CD4-positive, alpha-beta T cell (primary cell): Measurements from ENCODE around the gene GLDN. TPM values are rescaled to one million over a fixed set of nuclear protein-coding genes. Genes with fewer than 3 reads are reported as not detected.
"Not testable (repeated sequence)": the region's sequence is repeated elsewhere in the genome, so short reads cannot be mapped to it uniquely, and the experiment has no call there.

ENCODE experiments used
- ATAC-seq: fragments of 200-7000 bp; cut with Tn5 transposase; one replicate; pipeline ENCODE4 v1.10.0; 2022; ENCODE audit warnings: mild to moderate bottlenecking; ENCODE audit not compliant: poor library complexity
- CTCF ChIA-PET: fragments of 350-600 bp; sonication (Branson Sonifier 250); formaldehyde crosslinking; loops from one replicate; lab custom pipeline; 2021; ENCODE audit warnings: antibody characterized with exemption, inconsistent platforms; lab: Charles Lee
- POLR2A ChIA-PET: fragments of 350-600 bp; sonication (Branson Sonifier 250); formaldehyde crosslinking; loops from one replicate; lab custom pipeline; 2021; ENCODE audit warnings: antibody characterized with exemption, inconsistent platforms; lab: Charles Lee
- DNase-seq, 14 experiments: peaks; one replicate each; pipeline ENCODE4 v3.0.0-alpha.2; 2013 to 2020; ENCODE audit warnings: mixed read lengths in 2 of 14
- H3K27ac ChIP-seq, 2 donors: one replicate each; pipeline versions ENCODE4 v1.5.1 to v1.7.0; 2013; ENCODE audit warnings: low read length in 2 of 2, low read depth in 1 of 2, mild to moderate bottlenecking in 1 of 2
- H3K27me3 ChIP-seq, 2 experiments: 1 replicate in 1 of 2; 2 replicates in 1 of 2; pipeline versions ENCODE4 v1.6.1 to v1.7.0; 2013; ENCODE audit warnings: low read length in 2 of 2, control low read depth in 1 of 2, mild to moderate bottlenecking in 1 of 2, moderate library complexity in 1 of 2; ENCODE audit not compliant: insufficient read depth in 2 of 2, control insufficient read depth in 1 of 2
- H3K36me3 ChIP-seq: one replicate; pipeline ENCODE4 v1.6.1; 2013; ENCODE audit warnings: low read length, control low read depth; ENCODE audit not compliant: insufficient read depth
- H3K4me1 ChIP-seq: one replicate; pipeline ENCODE4 v1.6.1; 2013; ENCODE audit warnings: low read length, control low read depth; ENCODE audit not compliant: insufficient read depth
- H3K4me3 ChIP-seq: one replicate; pipeline ENCODE4 v1.5.1; 2013; ENCODE audit warnings: mild to moderate bottlenecking, low read length, moderate library complexity
- H3K9me3 ChIP-seq, 2 experiments: 1 replicate in 1 of 2; 2 replicates in 1 of 2; pipeline versions ENCODE4 v1.6.1 to v1.7.0; 2013; ENCODE audit warnings: low read length in 2 of 2, mild to moderate bottlenecking in 2 of 2, control low read depth in 1 of 2, moderate library complexity in 1 of 2; ENCODE audit not compliant: control insufficient read depth in 1 of 2, insufficient read depth in 1 of 2
- H3K27ac Mint-ChIP-seq: one replicate; pipeline ENCODE4 v1.8.0; 2020; ENCODE audit warnings: mixed read lengths
- H3K27me3 Mint-ChIP-seq: one replicate; pipeline ENCODE4 v1.8.0; 2021; ENCODE audit warnings: mixed read lengths
- H3K36me3 Mint-ChIP-seq: one replicate; pipeline ENCODE4 v1.8.0; 2021; ENCODE audit warnings: low read depth, mixed read lengths
- H3K4me1 Mint-ChIP-seq: one replicate; pipeline ENCODE4 v1.8.0; 2021; ENCODE audit warnings: low read depth, mixed read lengths
- H3K4me3 Mint-ChIP-seq: one replicate; pipeline ENCODE4 v1.8.0; 2020; ENCODE audit warnings: mild to moderate bottlenecking, mixed read lengths
- H3K9me3 Mint-ChIP-seq: one replicate; pipeline ENCODE4 v1.8.0; 2020; ENCODE audit warnings: mixed read lengths
- CTCF ChIP-seq: fragments of 200-600 bp; IDR thresholded peaks from one replicate; pipeline ENCODE4 v1.8.0; 2022; ENCODE audit warnings: antibody characterized with exemption, mild to moderate bottlenecking
- intact Hi-C, 2 experiments: fragments of 100-400 bp; cut with DNase I in 1 of 2; cut with micrococcal nuclease in 1 of 2; formaldehyde crosslinking; loops; one replicate each; pipeline versions ENCODE4 v1.15.1 to v1.9.0; 2023 to 2025; cut with DNase I, micrococcal nuclease
- total RNA-seq, 174 experiments: library from RNA in 2 of 174; stranded (reverse) in 2 of 174; gene quantifications; one replicate each; pipeline ENCODE4 v1.2.3 and lab custom pipeline; 2021 to 2026

The GLDN gene
- total RNA-seq, 2 experiments from 2014 or later, result not detected

DNA sequence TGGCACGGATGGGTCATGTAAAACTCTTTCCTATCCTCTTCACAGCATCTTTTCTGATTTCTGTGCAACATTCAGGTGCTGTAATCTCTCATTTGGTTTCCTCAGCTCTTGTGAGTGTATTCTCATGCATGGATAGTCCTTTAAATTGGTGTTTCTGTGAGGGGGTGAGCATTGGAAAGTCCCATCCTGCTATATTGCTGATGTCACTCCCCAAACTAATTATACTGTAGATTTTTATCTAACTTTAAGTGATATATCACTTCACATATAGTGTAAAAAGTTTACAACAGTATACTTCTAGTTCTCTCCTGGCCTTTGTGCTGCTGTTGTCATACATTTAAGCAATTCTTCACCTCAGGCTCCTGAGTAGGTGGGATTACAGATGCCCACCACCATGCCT is 102.7 kb downstream of the GLDN start:
- DNase-seq, result no peak
- Mint-ChIP-seq H3K4me1 (no peaks in the 10 kb centered on the region), H3K4me3 (no peak overlapping the region), H3K27ac (no peak overlapping the region), H3K9me3 (no peaks in the 10 kb centered on the region), H3K27me3 (no peaks in the 10 kb centered on the region), H3K36me3 (peaks cover 5% of the 10 kb centered on the region)
- POLR2A ChIA-PET, result no interaction called here
- Histone ChIP-seq H3K4me3 (no peak overlapping the region), H3K9me3 (peaks cover 0 to 8% of the 10 kb centered on the region in 2 experiments), H3K27me3 (no peaks in the 10 kb centered on the region), H3K36me3 (no peaks in the 10 kb centered on the region), H3K27ac (no peak overlapping the region), H3K4me1 (no peaks in the 10 kb centered on the region)
- TF ChIP-seq CTCF, result no peak
- no peak for ATAC-seq
- intact Hi-C loops, result no loop called here
- CTCF ChIA-PET, result no interaction called here

- DNase-seq (no peak), ATAC-seq (no peak)
- Histone ChIP-seq H3K4me1 (no peaks in the 10 kb centered on the region), H3K9me3 (peaks cover 0 to 8% of the 10 kb centered on the region in 2 experiments), H3K4me3 (no peak overlapping the region), H3K27me3 (no peaks in the 10 kb centered on the region), H3K36me3 (no peaks in the 10 kb centered on the region), H3K27ac (no peak overlapping the region)
- POLR2A ChIA-PET, result no interaction called here
- intact Hi-C loops, result no loop called here
- Mint-ChIP-seq H3K36me3 (peaks cover 12% of the 10 kb centered on the region), H3K27ac (no peak overlapping the region), H3K9me3 (no peaks in the 10 kb centered on the region), H3K4me3 (no peak overlapping the region), H3K4me1 (no peaks in the 10 kb centered on the region), H3K27me3 (no peaks in the 10 kb centered on the region)
- TF ChIP-seq CTCF, result no peak
- CTCF ChIA-PET, result interaction anchor here (1.0 kb wide), 1 partner anchor 10 kb away, joined by 3 read pairs; no protein-coding TSS in a partner anchor
Measured at GRCh38 chr15:51444807-51445206, 103.4 kb downstream of the GLDN start.

DNA sequence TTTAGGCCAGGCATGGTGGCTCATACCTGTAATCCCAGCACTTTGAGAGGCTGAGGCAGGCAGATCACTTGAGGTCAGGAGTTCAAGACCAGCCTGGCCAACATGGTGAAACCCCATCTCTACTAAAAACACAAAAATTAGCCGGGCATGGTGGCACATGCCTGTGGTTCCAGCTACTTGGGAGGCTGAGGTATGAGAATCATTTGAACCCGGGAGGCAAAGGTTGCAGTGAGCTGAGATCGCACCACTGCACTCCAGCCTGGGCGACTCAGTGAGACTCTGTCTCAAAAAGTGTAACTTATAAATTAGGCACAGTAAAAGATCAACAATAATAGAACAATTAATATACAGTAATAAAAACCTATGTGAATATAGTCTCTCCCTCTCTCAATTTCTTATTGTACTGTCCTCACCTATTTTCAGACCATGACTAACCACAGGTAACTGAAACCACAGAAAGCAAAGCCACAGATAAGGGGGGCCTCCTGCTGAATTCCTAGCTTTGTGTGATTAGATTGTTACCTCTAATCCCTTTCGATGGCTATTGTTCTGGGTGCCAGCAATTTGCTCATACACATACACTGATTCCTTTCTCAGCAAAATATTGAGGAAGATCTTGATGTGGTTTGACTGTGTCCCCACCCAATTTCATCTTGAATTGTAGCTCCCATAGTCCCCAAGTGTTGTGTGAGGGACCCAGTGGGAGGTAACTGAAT is 104.7 kb downstream of the GLDN start:
- H3K4me1 ChIP-seq, H3K9me3 ChIP-seq, H3K27ac Mint-ChIP-seq, H3K4me3 Mint-ChIP-seq, H3K27me3 ChIP-seq, ATAC-seq, DNase-seq, H3K27ac ChIP-seq, CTCF ChIA-PET, H3K9me3 Mint-ChIP-seq, intact Hi-C loops, H3K4me1 Mint-ChIP-seq, POLR2A ChIA-PET, H3K4me3 ChIP-seq, H3K27me3 Mint-ChIP-seq, H3K36me3 ChIP-seq: not testable (repeated sequence)
- peaks cover 24% of the 10 kb centered on the region for H3K36me3 Mint-ChIP-seq
